K562 (cell line): ENCODE results near the gene YJEFN3. TPM values are rescaled to one million over a fixed set of nuclear protein-coding genes. Genes with fewer than 3 reads are reported as not detected.
A peak's percentile ranks its signal among the peaks of the same experiment; 100 is the strongest.

Source experiments
- ATAC-seq: fragments of 200-7000 bp; cut with Tn5 transposase; 3 replicates; pipeline ENCODE4 v1.9.1; 2020; ENCODE audit warnings: moderate library complexity
- BruUV-seq: library from RNA; stranded (reverse); fragments of 400-500 nt; replicated peaks from 2 replicates; lab custom pipeline; 2021; lab: Mats Ljungman, UMichigan
- CTCF ChIA-PET: fragments of 300-600 bp; formaldehyde crosslinking; extraction: SDS; loops from one replicate; lab custom pipeline; 2021; ENCODE audit warnings: low intra/inter-chr PET ratio; lab: Yijun Ruan, JAX
- POLR2A ChIA-PET: fragments of 300-600, 350-650 bp; sonication (Branson Sonifier 250); formaldehyde crosslinking; extraction: SDS; loops from one replicate; lab custom pipeline; 2021; ENCODE audit warnings: antibody characterized with exemption, inconsistent platforms; lab: Yijun Ruan, JAX
- DNase-seq, 4 experiments: peaks; one replicate each; pipeline versions ENCODE4 v3.0.0 to v3.0.0-alpha.2; 2011 to 2018; ENCODE audit warnings: low spot score in 3 of 4, mixed read lengths in 3 of 4; ENCODE audit errors: extremely low read depth in 1 of 4
- FAIRE-seq: peaks from 2 replicates; lab custom pipeline; 2011; peaks lifted over from hg19 to GRCh38; lab: Jason Lieb, UNC
- H2AFZ ChIP-seq: 2 replicates; pipeline ENCODE4 v1.6.0; 2011; ENCODE audit warnings: low read depth, low read length, control low read depth, inconsistent platforms
- H3K27ac ChIP-seq: fragments of 200-600 bp; 3 replicates; pipeline ENCODE4 v1.8.0; 2011; ENCODE audit warnings: low read depth, mild to moderate bottlenecking, control low read depth, inconsistent platforms, low read length, moderate library complexity, mixed read lengths; ENCODE audit errors: extremely low read depth
- H3K27me3 ChIP-seq, 2 experiments: fragments of 300-600 bp in 1 of 2; 2 replicates in 1 of 2; 3 replicates in 1 of 2; pipeline versions ENCODE4 v1.6.0 to v1.8.0; 2011; ENCODE audit warnings: inconsistent platforms in 2 of 2, low read length in 2 of 2, mild to moderate bottlenecking in 1 of 2, mixed read lengths in 1 of 2, moderate library complexity in 1 of 2; ENCODE audit not compliant: control insufficient read depth in 2 of 2, insufficient read depth in 2 of 2
- H3K36me3 ChIP-seq: fragments of 300-600 bp; 3 replicates; pipeline ENCODE4 v1.8.0; 2011; ENCODE audit warnings: mild to moderate bottlenecking, low read length, inconsistent platforms; ENCODE audit not compliant: control insufficient read depth, insufficient read depth
- H3K4me1 ChIP-seq, 2 experiments: fragments of 200-600 bp in 1 of 2; replicated peaks in 1 of 2; 2 replicates in 1 of 2; 3 replicates in 1 of 2; pipeline versions ENCODE4 v1.5.1 to v1.8.0; 2011; ENCODE audit warnings: inconsistent platforms in 2 of 2, low read length in 2 of 2, mild to moderate bottlenecking in 1 of 2, mixed read lengths in 1 of 2, moderate library complexity in 1 of 2; ENCODE audit not compliant: control insufficient read depth in 2 of 2, insufficient read depth in 2 of 2
- H3K4me2 ChIP-seq: 2 replicates; pipeline ENCODE4 v1.6.1; 2011; ENCODE audit warnings: low read length, control low read depth, inconsistent platforms, mixed read lengths; ENCODE audit not compliant: insufficient read depth
- H3K4me3 ChIP-seq: fragments of 200-600 bp; sonication (generic), shearing (Covaris generic); 2 replicates; pipeline ENCODE4 v1.5.1; 2016; ENCODE audit warnings: control low read depth, inconsistent platforms
- H3K79me2 ChIP-seq: fragments of 200-600 bp; 3 replicates; pipeline ENCODE4 v1.8.0; 2011; ENCODE audit warnings: low read length, inconsistent platforms; ENCODE audit not compliant: control insufficient read depth, insufficient read depth
- H3K9ac ChIP-seq, 2 experiments: 2 replicates each; pipeline versions ENCODE4 v1.6.0 to v1.6.1; 2011; ENCODE audit warnings: low read depth in 2 of 2, low read length in 2 of 2, control low read depth in 1 of 2, inconsistent platforms in 1 of 2, mild to moderate bottlenecking in 1 of 2, mixed read lengths in 1 of 2; ENCODE audit not compliant: insufficient read depth in 1 of 2
- H3K9me1 ChIP-seq: one replicate; pipeline ENCODE4 v1.6.0; 2011; ENCODE audit warnings: inconsistent platforms, mild to moderate bottlenecking, low read length, moderate library complexity; ENCODE audit not compliant: control insufficient read depth, insufficient read depth
- H3K9me3 ChIP-seq: replicated peaks from 2 replicates; pipeline ENCODE4 v1.5.1; 2011; ENCODE audit warnings: low read depth, low read length, inconsistent platforms; ENCODE audit not compliant: control insufficient read depth, insufficient read depth
- H4K20me1 ChIP-seq: replicated peaks from 2 replicates; pipeline ENCODE4 v1.6.1; 2011; ENCODE audit warnings: low read length, inconsistent platforms, mixed read lengths; ENCODE audit not compliant: control insufficient read depth, insufficient read depth
- C11orf30 ChIP-seq: fragments of 450-650 bp; IDR thresholded peaks from 2 replicates; pipeline ENCODE4 v1.6.1; 2016; ENCODE audit warnings: low read depth, mild to moderate bottlenecking
- NFE2 ChIP-seq: IDR thresholded peaks from 2 replicates; pipeline ENCODE4 v1.6.1; 2014; ENCODE audit warnings: antibody characterized with exemption, low read depth
- THRB ChIP-seq: fragments of 450-650 bp; formaldehyde crosslinking; conservative IDR thresholded peaks from 2 replicates; pipeline ENCODE4 v1.4.0; 2022; ENCODE audit warnings: mild to moderate bottlenecking, missing genetic modification characterization
- ZBTB7A ChIP-seq: IDR thresholded peaks from 2 replicates; pipeline ENCODE4 v1.6.1; 2011; ENCODE audit warnings: low read depth, mild to moderate bottlenecking, low read length, moderate library complexity, borderline replicate concordance; ENCODE audit not compliant: control insufficient read depth
- ZNF316 ChIP-seq: fragments of 450-650 bp; IDR thresholded peaks from 2 replicates; pipeline ENCODE4 v1.6.1; 2016
- WGBS: fragments of 100-300 bp; shearing (Covaris generic); methylation state at CpG from one replicate; pipeline ENCODE4 v1.1.6; 2016; ENCODE audit warnings: low coverage, mixed read lengths; ENCODE audit not compliant: insufficient coverage; ENCODE audit errors: missing lambda C conversion rate; 5-methylcytosine and 5-hydroxymethylcytosine counted together
- in situ Hi-C: fragments of 300-500 bp; cut with MboI; formaldehyde crosslinking; loops from 4 replicates; pipeline ENCODE4 v1.15.0; 2018; ENCODE audit warnings: inconsistent platforms, mixed read lengths
- intact Hi-C: fragments of 100-400 bp; cut with micrococcal nuclease; formaldehyde crosslinking; loops from 2 replicates; pipeline ENCODE4 v1.14.2; 2022
- polyA plus RNA-seq, 8 experiments: library from polyadenylated mRNA; depleted of rRNA in 4 of 8; stranded (reverse) in 5 of 8; unstranded in 3 of 8; fragments of >200 nt; fragmentation: Nextera tagmentation in 2 of 8; fragmentation: Illumina TruSeq in 1 of 8; extraction: Ambion mirVana in 2 of 8; extraction: Trizol in 1 of 8; gene quantifications; 2 replicates each; pipeline versions ENCODE4 v1.2.1 to v1.2.3, GENCODE V29; 2011 to 2014; ENCODE audit warnings: inconsistent platforms in 1 of 8, missing spikeins in 1 of 8
- total RNA-seq, 7 experiments: library from RNA; depleted of rRNA in 6 of 7; stranded (reverse); fragments of >200 nt in 6 of 7; fragmentation: Illumina TruSeq in 2 of 7; extraction: Trizol in 2 of 7; gene quantifications; 2 replicates each; pipeline versions ENCODE4 v1.2.1 to v1.2.3, GENCODE V29; 2011 to 2021; ENCODE audit warnings: low replicate concordance in 1 of 7

YJEFN3 gene
- total and polyA plus RNA-seq, 9 of the 15 experiments (the other 6 are each of a cell fraction or from before 2014, with no cell fraction given): 0.04 to 5.8 (median 1.3) TPM; not detected in 1

- ChIA-PET POLR2A (no interaction called here), CTCF (no interaction called here)
- H3K9me3 ChIP-seq: no peaks in the 10 kb centered on the region; the same call in 1 of the 2 replicates
- H3K9me1 ChIP-seq: no peaks in the 10 kb centered on the region
- no peak for ATAC-seq
- intact Hi-C loops: no loop called here
- H2AFZ ChIP-seq: no peak overlapping the region
- H3K27me3 ChIP-seq: peaks cover 3 to 16% of the 10 kb centered on the region in 2 experiments; a peak in 3 of 5 replicates
- no peak for FAIRE-seq
- peaks cover 2 to 73% of the 10 kb centered on the region in 2 experiments; a peak in 2 of 5 replicates for H3K4me1 ChIP-seq
- no peak overlapping the region for H3K4me3 ChIP-seq
- DNase-seq: no peak
- no peak overlapping the region for H3K4me2 ChIP-seq
- no peaks in the 10 kb centered on the region for H4K20me1 ChIP-seq
- BruUV-seq: no TSS peak
- H3K9ac ChIP-seq: peak overlapping the region in 1 of 2 experiments; percentile 20; a peak in 2 of 4 replicates
- in situ Hi-C loops: loop anchor here (25.0 kb wide), 1 partner anchor 95 kb away; the partner anchor contains the start of genes GMIP and LPAR2
- no peaks in the 10 kb centered on the region for H3K36me3 ChIP-seq
- peak; percentile 22; the same call in 1 of the 2 replicates for TF ChIP-seq ZNF316
- TF ChIP-seq NFE2: peak; percentile 64
- peak; percentile 54 for TF ChIP-seq C11orf30
- no peak for TF ChIP-seq THRB (CRISPR knock-in tag)
- TF ChIP-seq ZBTB7A: no peak
- WGBS: 38% methylated on average over 12 of the region's 12 CpGs
- no peaks in the 10 kb centered on the region for H3K79me2 ChIP-seq
- H3K27ac ChIP-seq: no peak overlapping the region
These were observed 13.8 kb downstream of the YJEFN3 start for GRCh38 chr19:19542507-19542906.
